ENCODE results near the gene PIK3R6. TPM values are rescaled to one million over a fixed set of nuclear protein-coding genes. Genes with fewer than 3 reads are reported as not detected.

Gene PIK3R6, protein sequence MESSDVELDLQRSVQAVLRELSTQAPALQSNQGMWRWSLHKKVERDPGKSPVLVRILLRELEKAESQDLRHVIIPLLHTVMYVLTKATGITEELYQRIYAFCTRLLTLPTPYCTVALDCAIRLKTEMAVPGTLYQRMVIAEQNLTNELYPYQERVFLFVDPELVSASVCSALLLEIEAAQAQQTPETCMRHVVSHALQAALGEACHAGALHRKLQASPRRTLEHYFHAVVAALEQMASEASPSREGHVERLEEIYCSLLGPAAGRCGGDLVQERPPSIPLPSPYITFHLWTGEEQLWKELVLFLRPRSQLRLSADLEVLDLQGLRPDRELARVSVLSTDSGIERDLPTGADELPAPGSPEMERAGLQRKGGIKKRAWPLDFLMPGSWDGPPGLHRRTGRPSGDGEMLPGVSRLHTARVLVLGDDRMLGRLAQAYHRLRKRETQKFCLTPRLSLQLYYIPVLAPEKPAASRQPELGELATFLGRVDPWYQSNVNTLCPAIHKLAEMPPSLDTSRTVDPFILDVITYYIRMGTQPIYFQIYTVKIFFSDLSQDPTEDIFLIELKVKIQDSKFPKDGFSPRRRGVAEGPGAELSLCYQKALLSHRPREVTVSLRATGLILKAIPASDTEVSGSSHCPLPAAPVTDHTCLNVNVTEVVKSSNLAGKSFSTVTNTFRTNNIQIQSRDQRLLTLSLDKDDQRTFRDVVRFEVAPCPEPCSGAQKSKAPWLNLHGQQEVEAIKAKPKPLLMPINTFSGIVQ
- 2.5 TPM for total RNA-seq
- long read RNA-seq, partial matches to known transcripts: 1 of 4 reads
- long read RNA-seq, other reads (novel, unspliced or antisense): 2 of 4 reads

DNA sequence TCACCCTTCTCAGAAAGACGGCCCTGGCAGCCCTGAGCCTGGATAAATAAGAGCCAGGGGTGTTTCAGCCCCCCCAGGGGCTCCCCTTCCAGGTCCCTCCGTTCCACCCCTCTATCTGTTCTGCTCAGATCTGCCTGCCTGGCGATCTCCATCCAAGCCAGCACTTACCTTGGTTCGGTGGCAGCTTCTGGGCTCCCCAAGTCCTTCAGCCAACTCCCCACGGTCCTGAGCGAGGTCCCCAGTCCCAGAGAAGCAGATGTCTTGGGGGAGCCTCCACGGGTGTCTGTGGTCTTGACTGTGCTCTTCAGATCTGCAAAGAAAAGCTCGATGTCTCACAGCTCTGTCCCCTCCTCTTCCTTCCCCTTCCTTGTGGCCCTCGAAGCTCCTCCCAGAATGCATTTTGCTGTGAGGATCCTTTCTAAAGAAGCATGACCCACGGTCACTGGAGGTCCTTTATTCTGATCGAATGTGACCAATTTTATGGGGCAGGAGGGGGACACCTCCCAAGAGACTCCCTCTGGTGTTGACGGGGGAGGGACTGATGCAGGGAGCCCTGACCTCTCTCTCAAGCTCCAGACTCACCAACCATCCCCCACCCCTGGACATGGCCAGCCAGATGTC is at the start of gene PIK3R6:
PIK3R6 (minus strand) TSS at position 314 of the 621 bp plus-strand sequence. CDS start 17,880 bp downstream, outside the sequence.
- intact Hi-C loops (cut with DNase I): no loop called here
- Histone ChIP-seq H3K27me3 (ENCODE audit: low read depth) (peaks cover 8% of the 10 kb centered on the region), H3K4me1 (no peaks in the 10 kb centered on the region), H3K9me3 (no peaks in the 10 kb centered on the region), H3K4me3 (peak within 1 kb of the TSS; percentile 31), H3K27ac (no peak within 1 kb of the TSS), H3K36me3 (no peaks in the 10 kb centered on the region)
- no peak for DNase-seq
- peak; percentile 33 to 54 for ATAC-seq
- TF ChIP-seq, protein P1, sequence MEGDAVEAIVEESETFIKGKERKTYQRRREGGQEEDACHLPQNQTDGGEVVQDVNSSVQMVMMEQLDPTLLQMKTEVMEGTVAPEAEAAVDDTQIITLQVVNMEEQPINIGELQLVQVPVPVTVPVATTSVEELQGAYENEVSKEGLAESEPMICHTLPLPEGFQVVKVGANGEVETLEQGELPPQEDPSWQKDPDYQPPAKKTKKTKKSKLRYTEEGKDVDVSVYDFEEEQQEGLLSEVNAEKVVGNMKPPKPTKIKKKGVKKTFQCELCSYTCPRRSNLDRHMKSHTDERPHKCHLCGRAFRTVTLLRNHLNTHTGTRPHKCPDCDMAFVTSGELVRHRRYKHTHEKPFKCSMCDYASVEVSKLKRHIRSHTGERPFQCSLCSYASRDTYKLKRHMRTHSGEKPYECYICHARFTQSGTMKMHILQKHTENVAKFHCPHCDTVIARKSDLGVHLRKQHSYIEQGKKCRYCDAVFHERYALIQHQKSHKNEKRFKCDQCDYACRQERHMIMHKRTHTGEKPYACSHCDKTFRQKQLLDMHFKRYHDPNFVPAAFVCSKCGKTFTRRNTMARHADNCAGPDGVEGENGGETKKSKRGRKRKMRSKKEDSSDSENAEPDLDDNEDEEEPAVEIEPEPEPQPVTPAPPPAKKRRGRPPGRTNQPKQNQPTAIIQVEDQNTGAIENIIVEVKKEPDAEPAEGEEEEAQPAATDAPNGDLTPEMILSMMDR (IDR thresholded peaks at IDR 0.05): no peak

DNA sequence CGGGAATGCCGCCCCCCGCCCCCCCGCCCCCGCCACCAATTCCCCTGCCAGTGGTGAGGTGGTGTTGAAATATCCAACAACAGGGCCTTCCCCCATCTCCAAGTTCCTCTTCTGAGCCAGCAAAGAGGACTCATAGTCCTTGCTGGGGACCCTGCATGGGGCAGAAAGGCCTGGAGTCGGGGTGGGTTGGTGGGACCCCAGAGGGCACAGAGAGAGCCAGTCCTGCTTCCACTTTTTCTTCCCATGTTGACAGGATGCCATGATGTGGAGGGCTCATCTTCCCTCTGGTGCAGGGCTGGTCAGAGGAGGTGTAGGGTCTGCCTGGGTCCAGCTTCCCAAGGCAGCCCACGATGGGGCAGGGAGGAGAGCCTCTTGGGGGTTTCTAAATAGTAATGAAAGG is 49.0 kb upstream of the PIK3R6 start:
- H3K36me3 ChIP-seq: no peaks in the 10 kb centered on the region
- H3K27ac ChIP-seq: peak overlapping the region; percentile 73
- H3K4me3 ChIP-seq: no peak overlapping the region
- peaks cover 13% of the 10 kb centered on the region for H3K9me3 ChIP-seq
- ATAC-seq (peak; percentile 69 to 78), DNase-seq (no peak)
- H3K4me1 ChIP-seq: peaks cover 6% of the 10 kb centered on the region
- intact Hi-C loops (cut with DNase I): no loop called here
- TF ChIP-seq, protein P1 (IDR thresholded peaks at IDR 0.05): no peak
- H3K27me3 ChIP-seq (ENCODE audit: low read depth): peaks cover 10% of the 10 kb centered on the region

DNA sequence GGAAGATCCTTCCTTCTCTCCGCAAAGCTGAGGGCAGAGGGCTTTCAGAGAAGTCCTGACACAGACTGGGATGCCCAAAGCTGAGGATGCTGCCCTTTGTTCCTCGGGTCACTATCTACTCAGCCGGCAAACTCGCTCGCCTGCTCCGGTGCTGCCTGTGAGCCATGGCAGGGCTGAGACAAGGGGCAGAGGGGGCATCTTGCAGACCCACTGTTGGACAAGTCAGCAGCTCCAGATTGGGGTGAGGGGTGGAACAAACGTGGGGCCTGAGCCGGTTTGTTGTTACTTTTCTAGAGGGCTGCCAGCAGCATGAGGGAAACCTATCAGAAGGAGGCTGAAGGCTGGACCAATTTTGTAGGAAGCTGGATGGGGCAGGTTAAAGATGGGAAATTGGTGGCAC is 47.1 kb upstream of the PIK3R6 start:
- H3K27me3 ChIP-seq (ENCODE audit: low read depth): peaks cover 19% of the 10 kb centered on the region
- intact Hi-C loops (cut with DNase I): no loop called here
- H3K4me1 ChIP-seq: peaks cover 6% of the 10 kb centered on the region
- H3K36me3 ChIP-seq: peaks cover 7% of the 10 kb centered on the region
- H3K27ac ChIP-seq: no peak overlapping the region
- H3K4me3 ChIP-seq: no peak overlapping the region
- TF ChIP-seq, protein P1 (IDR thresholded peaks at IDR 0.05): no peak
- no peak for DNase-seq
- peaks cover 13% of the 10 kb centered on the region for H3K9me3 ChIP-seq
- no peak for ATAC-seq

DNA sequence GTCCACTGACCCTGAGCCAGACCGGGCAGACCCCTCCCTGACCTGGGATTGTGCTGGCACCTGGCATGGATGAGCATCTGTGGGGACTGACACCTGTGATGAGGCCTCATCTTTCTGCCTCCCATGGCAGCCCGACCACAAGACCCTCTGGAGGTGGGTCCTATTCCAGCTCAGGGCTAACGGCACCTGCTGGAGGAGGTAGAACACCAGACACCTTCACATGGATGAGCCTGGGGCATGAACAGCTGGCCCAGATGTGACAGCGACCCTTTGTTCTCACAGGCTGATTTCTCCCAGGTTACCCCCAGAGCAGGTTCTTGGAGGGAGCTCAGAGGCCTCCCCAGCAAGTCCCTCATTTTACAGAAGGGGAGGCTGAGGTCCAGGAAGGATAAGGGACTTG is 46.4 kb upstream of the PIK3R6 start:
- peaks cover 19% of the 10 kb centered on the region for H3K27me3 ChIP-seq (ENCODE audit: low read depth)
- no peak for DNase-seq
- H3K4me1 ChIP-seq: peaks cover 6% of the 10 kb centered on the region
- H3K4me3 ChIP-seq: no peak overlapping the region
- intact Hi-C loops (cut with DNase I): no loop called here
- peaks cover 13% of the 10 kb centered on the region for H3K9me3 ChIP-seq
- TF ChIP-seq, protein P1 (IDR thresholded peaks at IDR 0.05): no peak
- no peak overlapping the region for H3K27ac ChIP-seq
- no peak for ATAC-seq
- peaks cover 10% of the 10 kb centered on the region for H3K36me3 ChIP-seq

DNA sequence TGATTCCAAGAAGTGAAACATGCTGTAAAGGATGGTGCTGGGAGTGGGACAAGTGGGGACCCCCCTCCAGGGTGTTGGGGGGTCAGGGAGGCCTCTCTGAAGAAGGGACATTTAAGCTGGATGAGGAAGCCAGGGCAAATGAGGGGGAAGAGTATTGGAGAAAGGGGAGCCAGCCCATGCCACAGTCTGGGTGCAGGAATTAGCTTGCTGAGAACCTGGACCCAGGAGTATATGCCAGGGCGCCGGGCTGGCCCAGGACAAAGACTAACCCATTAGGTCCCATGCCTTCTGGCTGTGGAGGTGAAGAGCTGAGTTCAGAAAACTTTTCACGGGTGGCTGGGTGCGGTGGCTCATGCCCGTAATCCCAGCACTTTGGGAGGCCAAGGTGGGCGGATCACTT is 45.6 kb upstream of the PIK3R6 start:
- peaks cover 6% of the 10 kb centered on the region for H3K4me1 ChIP-seq
- peaks cover 8% of the 10 kb centered on the region for H3K9me3 ChIP-seq
- no peak for DNase-seq
- TF ChIP-seq, protein P1 (IDR thresholded peaks at IDR 0.05): no peak
- intact Hi-C loops (cut with DNase I): no loop called here
- peaks cover 19% of the 10 kb centered on the region for H3K27me3 ChIP-seq (ENCODE audit: low read depth)
- no peak overlapping the region for H3K27ac ChIP-seq
- ATAC-seq: no peak
- peaks cover 13% of the 10 kb centered on the region for H3K36me3 ChIP-seq
- H3K4me3 ChIP-seq: no peak overlapping the region

All from lower lobe of right lung (tissue), 2 donors.